Measurements from ENCODE around the gene ZNF618. TPM values are rescaled to one million over a fixed set of nuclear protein-coding genes. Genes with fewer than 3 reads are reported as not detected.
"Not testable (repeated sequence)": the region's sequence is repeated elsewhere in the genome, so short reads cannot be mapped to it uniquely, and the experiment has no call there.

ZNF618 gene
- total RNA-seq, 2 donors from 2014 or later = 2.5 to 3.3 TPM

GRCh38 chr9:113992276-113992951, 116.3 kb downstream of the ZNF618 start:
- ATAC-seq (peak; percentile 32), DNase-seq (peak in 1 of 2 donors; percentile 21)
- intact Hi-C loops (cut with DNase I, micrococcal nuclease) = no loop called here

- DNase-seq (peak in 1 of 2 donors; percentile 21), ATAC-seq (no peak)
- intact Hi-C loops (cut with DNase I, micrococcal nuclease) = no loop called here
Measured at GRCh38 chr9:113992994-113993393, 116.9 kb downstream of the ZNF618 start.

- intact Hi-C loops (cut with DNase I, micrococcal nuclease) = no loop called here
- peak; percentile 91 for ATAC-seq
- peak; percentile 51 to 61 for DNase-seq
Measured at GRCh38 chr9:113993838-113994540, 117.9 kb downstream of the ZNF618 start.

- ATAC-seq (no peak), DNase-seq (no peak)
- intact Hi-C loops (cut with DNase I, micrococcal nuclease) = no loop called here
Measured at GRCh38 chr9:113995401-113995800, 119.3 kb downstream of the ZNF618 start.

GRCh38 chr9:113995963-113996362, 119.9 kb downstream of the ZNF618 start:
- ATAC-seq = no peak
- DNase-seq = peak in 1 of 2 donors; percentile 11
- intact Hi-C loops (cut with DNase I, micrococcal nuclease) = no loop called here

- ATAC-seq (no peak), DNase-seq (peak in 1 of 2 donors; percentile 15)
- intact Hi-C loops (cut with DNase I, micrococcal nuclease) = no loop called here
Measured at GRCh38 chr9:113996531-113997001, 120.5 kb downstream of the ZNF618 start.

- peak in 1 of 2 donors; percentile 11 for DNase-seq
- ATAC-seq; intact Hi-C loops (cut with DNase I, micrococcal nuclease): not testable (repeated sequence)
Measured at GRCh38 chr9:113997064-113997463, 121.0 kb downstream of the ZNF618 start.

GRCh38 chr9:113997610-113998009, 121.5 kb downstream of the ZNF618 start:
- intact Hi-C loops (cut with DNase I, micrococcal nuclease) = no loop called here
- ATAC-seq = no peak
- no peak for DNase-seq

GRCh38 chr9:113998114-113998513, 122.0 kb downstream of the ZNF618 start:
- DNase-seq (peak in 1 of 2 donors; percentile 8), ATAC-seq (no peak)
- intact Hi-C loops (cut with DNase I, micrococcal nuclease) = no loop called here

GRCh38 chr9:113998525-113999255, 122.6 kb downstream of the ZNF618 start:
- DNase-seq (peak in 1 of 2 donors; percentile 13), ATAC-seq (peak; percentile 34)
- intact Hi-C loops (cut with DNase I, micrococcal nuclease) = no loop called here

- intact Hi-C loops (cut with DNase I, micrococcal nuclease) = no loop called here
- peak; percentile 69 for ATAC-seq
- DNase-seq = peak in 1 of 2 donors; percentile 20
Measured at GRCh38 chr9:113999256-114000062, 123.3 kb downstream of the ZNF618 start.

GRCh38 chr9:114000063-114000454, 124.0 kb downstream of the ZNF618 start:
- DNase-seq (peak in 1 of 2 donors; percentile 7), ATAC-seq (no peak)
- intact Hi-C loops (cut with DNase I, micrococcal nuclease) = no loop called here

- ATAC-seq (no peak), DNase-seq (peak in 1 of 2 donors; percentile 9)
- intact Hi-C loops (cut with DNase I, micrococcal nuclease) = no loop called here
Measured at GRCh38 chr9:114000671-114001409, 124.7 kb downstream of the ZNF618 start.

GRCh38 chr9:114001410-114001685, 125.2 kb downstream of the ZNF618 start:
- intact Hi-C loops (cut with DNase I, micrococcal nuclease) = no loop called here
- ATAC-seq (no peak), DNase-seq (no peak)

- ATAC-seq (no peak), DNase-seq (peak in 1 of 2 donors; percentile 10)
Measured at GRCh38 chr9:114001794-114002261, 125.7 kb downstream of the ZNF618 start.

GRCh38 chr9:114002271-114002985, 126.3 kb downstream of the ZNF618 start:
- intact Hi-C loops (cut with DNase I, micrococcal nuclease) = no loop called here
- peak in 1 of 2 donors; percentile 13 for DNase-seq
- no peak for ATAC-seq

More at GRCh38 chr9:114001794-114002261, 125.7 kb downstream of the ZNF618 start:
- intact Hi-C loops (cut with DNase I, micrococcal nuclease) = no loop called here

GRCh38 chr9:114002986-114003350, 126.9 kb downstream of the ZNF618 start:
- DNase-seq (peak in 1 of 2 donors; percentile 5), ATAC-seq (no peak)
- intact Hi-C loops (cut with DNase I, micrococcal nuclease) = no loop called here

All from left colon (tissue), 2 donors.